Breast epithelium (tissue), 4 donors: Measurements from ENCODE around the gene SPACDR. TPM values are rescaled to one million over a fixed set of nuclear protein-coding genes. Genes with fewer than 3 reads are reported as not detected.

Source experiments
- DNase-seq, 2 donors: peaks; one replicate each; pipeline ENCODE4 v3.0.0-alpha.2; 2019; ENCODE audit warnings: low spot score in 2 of 2
- H3K27ac ChIP-seq, 2 donors: fragments of 200-600 bp; sonication (generic) in 1 of 2; one replicate each; pipeline ENCODE4 v1.5.1; 2016 to 2019; ENCODE audit warnings: mild to moderate bottlenecking in 1 of 2
- H3K27me3 ChIP-seq, 2 donors: fragments of 200-600 bp; sonication (generic) in 1 of 2; one replicate each; pipeline versions ENCODE4 v1.5.1 to v1.6.0; 2017 to 2019; ENCODE audit warnings: control low read depth in 1 of 2, mild to moderate bottlenecking in 1 of 2
- H3K36me3 ChIP-seq: fragments of 200-600 bp; one replicate; pipeline ENCODE4 v1.5.1; 2019
- H3K4me1 ChIP-seq, 2 donors: fragments of 200-600 bp; sonication (generic); one replicate each; pipeline ENCODE4 v1.5.1; 2016 to 2019; ENCODE audit warnings: control low read depth in 1 of 2
- H3K4me3 ChIP-seq, 3 donors: fragments of 200-600 bp; sonication (generic); 1 replicate in 2 of 3; 2 replicates in 1 of 3; pipeline ENCODE4 v1.5.1; 2016 to 2019; ENCODE audit warnings: mild to moderate bottlenecking in 3 of 3, moderate library complexity in 2 of 3
- H3K9me3 ChIP-seq, 2 donors: fragments of 200-600 bp; sonication (generic) in 1 of 2; one replicate each; pipeline ENCODE4 v1.5.1; 2016 to 2019; ENCODE audit warnings: control low read depth in 1 of 2
- CTCF ChIP-seq, 3 donors: fragments of 450-650 bp; IDR thresholded peaks; one replicate each; pipeline ENCODE4 v1.5.1; 2016 to 2017; ENCODE audit warnings: antibody characterized with exemption in 3 of 3, mild to moderate bottlenecking in 3 of 3, moderate library complexity in 3 of 3
- POLR2A ChIP-seq: fragments of 450-650 bp; IDR thresholded peaks from one replicate; pipeline ENCODE4 v1.6.1; 2016; ENCODE audit warnings: antibody characterized with exemption, mild to moderate bottlenecking, moderate library complexity
- POLR2AphosphoS5 ChIP-seq, 3 donors: sonication (generic); formaldehyde crosslinking; IDR thresholded peaks; one replicate each; pipeline ENCODE4 v1.6.1; 2017; ENCODE audit warnings: antibody characterized with exemption in 3 of 3
- intact Hi-C: fragments of 100-400 bp; cut with DNase I; formaldehyde crosslinking; loops from one replicate; pipeline ENCODE4 v1.15.1; 2023; ENCODE audit warnings: low total_unique reads
- total RNA-seq, 3 donors: library from RNA; depleted of rRNA; stranded (reverse); fragments of >200 nt; gene quantifications; one replicate each; pipeline ENCODE4 v1.1.0, GENCODE V29; 2016

SPACDR gene
- total RNA-seq, 3 donors from 2014 or later, result not detected

GRCh38 chr7:100486111-100486636, 22.1 kb upstream of the SPACDR start:
- TF ChIP-seq CTCF (IDR thresholded peaks at IDR 0.05), result no peak
- TF ChIP-seq POLR2AphosphoS5 (IDR thresholded peaks at IDR 0.05), result no peak
- no peak for TF ChIP-seq POLR2A
- H3K27me3 ChIP-seq, result no peaks in the 10 kb centered on the region
- DNase-seq, result no peak
- no peaks in the 10 kb centered on the region for H3K9me3 ChIP-seq
- peaks cover 4 to 5% of the 10 kb centered on the region in 2 donors for H3K4me1 ChIP-seq
- H3K27ac ChIP-seq, result peak overlapping the region in 1 of 2 donors; percentile 55
- H3K36me3 ChIP-seq, result no peaks in the 10 kb centered on the region
- H3K4me3 ChIP-seq, result no peak overlapping the region
- intact Hi-C loops, result no loop called here

GRCh38 chr7:100485471-100485876, 21.4 kb upstream of the SPACDR start:
- no peaks in the 10 kb centered on the region for H3K27me3 ChIP-seq
- H3K4me1 ChIP-seq, result peaks cover 4 to 5% of the 10 kb centered on the region in 2 donors
- intact Hi-C loops, result no loop called here
- H3K36me3 ChIP-seq, result no peaks in the 10 kb centered on the region
- DNase-seq, result no peak
- H3K27ac ChIP-seq, result peak overlapping the region in 1 of 2 donors; percentile 55
- no peak overlapping the region for H3K4me3 ChIP-seq
- TF ChIP-seq POLR2AphosphoS5 (IDR thresholded peaks at IDR 0.05) (no peak), POLR2A (no peak), CTCF (IDR thresholded peaks at IDR 0.05) (no peak)
- no peaks in the 10 kb centered on the region for H3K9me3 ChIP-seq

GRCh38 chr7:100484673-100485045, 20.6 kb upstream of the SPACDR start:
- Histone ChIP-seq H3K9me3 (no peaks in the 10 kb centered on the region), H3K27ac (peak overlapping the region; percentile 36 to 64), H3K4me1 (peaks cover 4 to 5% of the 10 kb centered on the region in 2 donors), H3K27me3 (no peaks in the 10 kb centered on the region), H3K36me3 (no peaks in the 10 kb centered on the region), H3K4me3 (peak overlapping the region in 2 of 3 donors; percentile 69 to 83)
- DNase-seq, result no peak
- TF ChIP-seq POLR2A, result no peak
- TF ChIP-seq CTCF (IDR thresholded peaks at IDR 0.05), result no peak
- no peak for TF ChIP-seq POLR2AphosphoS5 (IDR thresholded peaks at IDR 0.05)
- intact Hi-C loops, result no loop called here

GRCh38 chr7:100483722-100484672, 19.9 kb upstream of the SPACDR start, which contains the start of gene NYAP1:
Gene NYAP1, plus strand, starts transcription at chr7:100483927. Its CDS starts 1,385 bp downstream, at chr7:100485312.
- Histone ChIP-seq H3K9me3 (no peaks in the 10 kb centered on the region), H3K4me3 (peak within 1 kb of the TSS; percentile 52 to 83 (median 69)), H3K27ac (peak within 1 kb of the TSS; percentile 36 to 64), H3K27me3 (no peaks in the 10 kb centered on the region), H3K4me1 (peaks cover 4 to 5% of the 10 kb centered on the region in 2 donors), H3K36me3 (no peaks in the 10 kb centered on the region)
- TF ChIP-seq CTCF (IDR thresholded peaks at IDR 0.05) (no peak), POLR2A (no peak), POLR2AphosphoS5 (IDR thresholded peaks at IDR 0.05) (no peak)
- intact Hi-C loops, result no loop called here
- no peak for DNase-seq
